GM12891 (cell line): ENCODE data around the gene MNX1.

Experiments
- POLR2A ChIP-seq: IDR thresholded peaks from 2 replicates; pipeline ENCODE4 v1.6.1; 2011; ENCODE audit warnings: low read depth, low read length, control low read depth
- POLR2AphosphoS5 ChIP-seq: IDR thresholded peaks from 2 replicates; pipeline ENCODE4 v1.6.1; 2011; ENCODE audit warnings: low read depth, low read length, control low read depth
- SPI1 ChIP-seq: IDR thresholded peaks from 2 replicates; pipeline ENCODE4 v1.6.1; 2011; ENCODE audit warnings: low read depth, low read length, control low read depth
- TAF1 ChIP-seq: IDR thresholded peaks from 2 replicates; pipeline ENCODE4 v1.6.1; 2011; ENCODE audit warnings: low read depth, low read length, control low read depth

DNA sequence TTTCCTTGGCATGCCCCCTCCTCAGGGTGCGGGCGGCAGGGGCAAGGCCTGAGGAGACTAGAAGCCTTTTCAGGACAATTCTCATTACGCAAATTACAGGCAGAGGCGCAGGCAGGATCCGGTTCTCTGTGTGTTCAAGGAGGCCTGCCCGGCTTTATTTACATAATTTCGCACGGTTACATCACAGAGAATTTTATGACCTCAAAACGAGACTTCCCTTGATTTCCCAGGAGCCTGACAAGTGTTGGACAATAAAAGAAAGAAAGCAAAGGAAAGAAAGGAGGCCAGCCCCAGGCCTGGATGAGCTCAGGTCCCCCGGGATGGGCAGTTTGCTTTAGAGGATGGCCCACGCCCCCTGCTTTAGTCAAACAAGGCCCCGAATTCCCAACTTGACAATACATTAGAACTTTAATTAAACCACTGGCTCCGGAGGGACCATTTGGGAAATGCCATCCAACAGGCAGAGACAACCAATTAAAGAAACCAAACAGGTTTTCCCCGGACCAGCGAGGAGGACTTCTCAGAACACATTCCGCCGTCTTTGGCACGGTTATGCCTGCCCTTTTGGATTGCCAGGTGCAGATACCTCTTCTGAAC lies 2.9 kb downstream of the MNX1 start:
- no peak for TF ChIP-seq POLR2A
- no peak for TF ChIP-seq POLR2AphosphoS5
- TF ChIP-seq TAF1: no peak
- TF ChIP-seq SPI1: no peak
